GM19467 (cell line): ENCODE data around the gene MUC2.

Experiments used
- ATAC-seq: cut with Tn5 transposase; IDR thresholded peaks from one replicate; pipeline ENCODE4 v1.9.1; 2021; ENCODE audit warnings: mild to moderate bottlenecking, moderate library complexity; ENCODE audit not compliant: unreplicated experiment

Gene MUC2

DNA sequence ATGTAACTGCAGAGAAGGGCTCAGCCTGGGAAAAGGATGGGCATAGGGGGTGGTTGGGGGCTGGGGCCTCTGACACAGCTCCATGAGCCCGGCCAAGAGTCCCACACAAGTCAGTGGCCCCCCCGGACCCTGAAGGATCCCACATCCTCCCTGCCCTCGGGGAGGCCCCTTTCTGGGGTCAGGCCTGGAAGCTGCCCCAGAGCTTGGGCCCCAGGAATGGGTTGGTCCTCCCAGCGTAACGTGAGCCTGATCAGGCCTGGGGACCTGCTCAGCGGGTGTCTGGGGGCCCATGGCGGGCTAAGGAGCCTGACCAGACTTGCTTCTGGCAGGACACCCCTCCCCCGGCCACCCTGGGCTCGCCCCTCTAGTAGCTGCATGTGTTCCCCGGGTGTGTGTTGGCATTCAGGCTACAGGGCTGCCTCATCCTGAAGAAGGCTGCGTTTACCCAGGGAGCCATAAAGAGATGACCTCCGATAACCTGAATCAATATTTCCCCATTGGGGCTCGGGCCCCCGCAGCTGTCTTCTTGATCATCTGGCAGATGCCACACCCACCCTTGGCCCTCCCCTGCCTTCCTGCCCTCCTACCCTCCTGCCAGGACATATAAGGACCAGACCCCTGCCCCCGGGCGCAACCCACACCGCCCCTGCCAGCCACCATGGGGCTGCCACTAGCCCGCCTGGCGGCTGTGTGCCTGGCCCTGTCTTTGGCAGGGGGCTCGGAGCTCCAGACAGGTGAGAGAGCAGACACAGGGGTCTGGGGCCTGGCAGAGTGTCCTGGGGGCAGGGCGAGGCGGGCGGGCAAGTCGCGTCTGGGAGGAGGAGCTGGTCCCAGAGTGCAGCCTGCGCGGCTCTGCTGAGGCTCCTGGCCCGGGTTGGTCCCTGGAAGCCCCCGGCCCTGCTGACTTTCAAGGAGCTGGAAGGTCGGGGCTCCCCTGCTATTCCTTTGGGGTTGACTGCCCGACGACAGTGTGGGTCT lies at the start of gene MUC2:
TSS of gene MUC2 (plus strand) at position 631 of the 978 bp plus-strand sequence.
- ATAC-seq = no peak

DNA sequence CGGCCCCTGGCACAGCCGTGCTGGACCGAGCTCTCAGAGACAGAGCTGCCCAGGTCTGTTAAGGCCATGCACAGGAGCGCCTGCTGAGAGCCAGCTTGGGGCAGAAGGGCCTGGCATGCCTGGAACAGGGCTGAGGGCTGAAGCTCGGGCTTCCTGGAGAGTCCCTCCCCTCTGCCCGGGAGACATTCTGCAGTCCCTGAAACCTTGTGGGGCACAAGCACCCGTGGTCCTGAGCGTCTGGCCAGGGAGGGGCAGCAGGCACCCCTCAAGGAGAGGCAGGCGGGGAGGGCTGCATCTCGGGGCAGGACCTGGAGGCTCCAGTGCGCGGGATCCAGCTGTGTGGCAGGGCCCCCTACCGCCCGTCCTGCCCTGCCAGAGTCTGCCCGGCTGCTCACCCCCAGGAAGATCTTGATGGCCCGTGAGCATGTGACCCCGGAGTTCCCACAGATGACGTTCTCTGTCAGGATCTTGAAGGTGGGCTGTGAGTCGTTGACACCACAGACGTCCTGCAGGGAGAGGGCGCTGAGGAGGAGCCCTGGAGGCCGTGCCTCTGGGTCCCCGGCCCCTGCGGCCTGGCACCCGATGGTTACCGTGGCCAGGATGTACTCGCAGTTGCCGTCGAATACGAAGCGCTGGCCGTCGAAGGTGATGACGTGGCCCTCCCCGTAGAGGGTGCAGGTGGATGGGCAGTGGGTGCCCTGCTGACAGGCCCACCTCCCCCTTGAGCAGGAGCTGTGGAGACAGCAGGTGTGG lies 49.1 kb upstream of the MUC2 start:
- no peak for ATAC-seq

DNA sequence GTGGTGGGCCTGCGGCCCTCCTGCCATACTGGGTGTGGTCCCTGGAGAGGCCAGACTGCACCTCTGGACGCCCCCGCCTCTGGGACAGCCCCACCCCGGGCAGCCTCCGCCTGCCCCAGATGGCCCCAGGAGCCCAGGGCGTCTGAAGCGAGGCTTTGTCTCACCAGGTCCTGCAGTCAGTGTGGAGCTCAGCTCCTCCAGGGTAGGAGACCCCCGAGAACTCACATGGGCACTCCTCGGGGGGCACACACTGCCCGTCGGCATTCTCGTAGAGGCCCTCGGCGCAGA lies 48.6 kb upstream of the MUC2 start:
- ATAC-seq = no peak

DNA sequence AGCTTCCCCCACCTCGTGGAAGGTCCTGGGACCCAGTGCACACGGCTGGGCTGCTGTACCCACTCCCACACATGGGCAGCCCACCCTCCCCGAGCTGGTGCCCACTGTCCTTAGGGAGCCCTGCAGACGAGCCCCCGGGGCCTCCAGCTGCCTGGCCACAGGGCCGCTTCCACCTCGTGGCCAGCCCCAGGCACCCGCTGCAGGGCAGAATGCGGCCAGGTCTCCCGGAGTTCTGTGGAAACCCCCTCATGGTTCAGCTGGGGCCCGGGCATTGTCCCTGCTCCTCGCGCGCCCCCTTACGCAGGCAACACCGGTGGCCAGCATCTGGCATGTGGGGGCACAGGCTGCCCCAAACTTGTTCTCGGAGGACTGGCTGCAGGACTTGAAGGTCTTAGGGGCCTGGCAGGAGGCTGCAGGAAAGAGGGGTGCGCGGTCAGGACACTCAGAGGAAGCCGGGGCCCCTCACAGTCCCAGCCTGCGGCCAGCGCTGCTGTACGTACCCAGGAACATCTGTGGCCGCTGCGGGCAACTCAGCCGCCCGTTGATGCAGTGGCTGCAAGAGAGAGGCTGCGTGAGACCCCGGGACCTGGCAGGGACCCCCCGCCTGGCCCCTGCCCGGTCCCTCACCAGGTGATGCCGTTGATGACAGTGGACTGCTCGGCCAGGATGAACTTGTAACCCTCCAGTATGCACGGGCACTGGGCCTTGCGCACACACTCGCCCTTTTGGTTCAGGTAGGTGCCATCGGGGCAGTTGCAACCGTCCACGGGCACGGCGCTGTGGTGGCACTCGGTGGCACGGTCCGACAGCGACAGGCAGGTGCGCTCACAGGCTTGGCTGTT lies 47.8 kb upstream of the MUC2 start:
- no peak for ATAC-seq

DNA sequence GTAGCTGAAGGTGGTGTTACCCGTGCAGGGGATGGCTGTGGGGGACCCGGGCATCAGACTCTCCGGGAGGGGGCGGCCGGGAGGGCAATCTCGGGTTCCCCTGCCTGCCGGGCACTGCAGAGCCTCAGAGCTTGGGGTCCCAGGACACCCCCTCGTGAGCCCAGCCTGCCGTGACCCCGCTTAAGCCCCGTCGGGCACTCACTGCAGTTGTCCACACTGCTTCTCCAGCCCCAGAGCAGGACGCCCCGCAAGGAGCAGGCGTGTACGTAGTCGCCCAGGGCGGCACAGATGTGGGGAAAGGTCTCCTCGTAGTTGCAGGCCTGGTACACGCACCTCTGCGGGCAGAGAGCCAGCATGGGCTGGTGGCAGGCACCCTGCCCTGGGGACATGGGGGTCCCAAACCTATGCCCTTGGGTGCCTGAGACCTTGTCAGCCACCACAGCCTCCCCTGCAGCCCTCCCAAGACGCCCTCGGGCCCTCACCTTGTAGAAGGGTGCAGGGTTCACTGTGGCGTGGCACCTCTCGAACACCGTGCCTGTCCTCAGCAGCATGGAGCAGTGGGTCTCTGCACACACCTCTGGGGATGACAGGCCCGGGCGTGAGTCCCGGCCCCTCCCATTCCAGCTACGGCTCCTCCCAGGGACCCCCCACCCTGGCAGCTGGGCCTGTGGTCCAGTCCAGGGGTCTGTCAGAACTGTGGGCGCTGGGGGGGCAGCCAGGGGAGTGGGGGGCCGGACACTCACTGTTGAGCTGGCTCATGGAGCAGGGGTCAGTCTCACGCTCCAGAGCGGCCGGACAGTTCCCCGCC lies 47.0 kb upstream of the MUC2 start:
- ATAC-seq = no peak

DNA sequence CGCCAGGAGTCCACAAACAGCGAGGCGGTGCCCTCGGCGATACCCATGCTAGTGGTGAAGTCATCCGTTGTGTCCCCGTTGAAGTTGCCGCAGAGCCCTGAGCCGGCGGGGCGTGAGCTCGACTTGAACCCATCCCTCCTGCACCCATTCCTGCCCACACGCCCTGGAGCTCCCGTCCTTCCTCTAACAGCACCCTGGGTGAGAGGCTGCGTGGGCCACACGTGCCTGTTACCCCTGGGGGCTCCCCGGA lies 46.5 kb upstream of the MUC2 start:
- no peak for ATAC-seq

DNA sequence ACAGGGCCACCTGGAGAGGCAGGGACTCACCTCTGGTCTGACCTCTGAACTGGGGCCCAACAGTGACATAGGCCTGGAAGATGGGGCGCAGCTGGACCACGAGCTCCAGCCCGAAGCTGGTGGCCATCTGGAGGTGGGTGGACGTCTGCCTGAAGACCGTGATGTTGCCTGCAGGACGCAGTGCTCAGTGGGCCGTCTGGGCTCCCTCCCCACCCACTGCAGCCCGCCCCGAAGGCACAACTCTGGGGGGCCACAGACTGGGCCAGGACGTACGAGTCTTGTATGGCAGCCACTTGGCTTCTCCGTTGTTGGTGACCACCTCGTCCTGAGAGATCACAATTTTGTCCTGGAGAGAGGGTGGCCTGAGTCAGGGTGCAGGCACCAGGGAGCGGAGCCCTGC lies 46.1 kb upstream of the MUC2 start:
- ATAC-seq = no peak

DNA sequence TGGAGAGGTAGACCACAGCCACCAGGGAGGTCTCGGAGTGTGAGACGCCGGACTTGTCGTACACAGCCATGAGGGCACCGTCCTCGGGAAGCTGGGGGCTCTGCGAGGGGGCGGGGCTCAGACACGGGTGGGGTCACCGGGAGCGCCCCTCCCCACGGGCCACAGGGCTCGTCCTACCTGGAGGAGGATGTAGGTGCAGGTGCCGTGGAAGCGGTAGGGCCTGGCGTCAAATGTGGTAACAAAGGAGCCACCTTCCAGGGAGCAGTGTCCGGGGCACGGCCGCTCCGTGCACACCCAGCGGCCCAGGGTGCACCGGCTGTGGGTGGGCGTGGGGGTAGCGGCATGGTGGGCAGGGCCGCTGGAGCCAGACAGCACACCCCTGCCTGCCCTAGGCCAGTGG lies 45.6 kb upstream of the MUC2 start:
- ATAC-seq = no peak

DNA sequence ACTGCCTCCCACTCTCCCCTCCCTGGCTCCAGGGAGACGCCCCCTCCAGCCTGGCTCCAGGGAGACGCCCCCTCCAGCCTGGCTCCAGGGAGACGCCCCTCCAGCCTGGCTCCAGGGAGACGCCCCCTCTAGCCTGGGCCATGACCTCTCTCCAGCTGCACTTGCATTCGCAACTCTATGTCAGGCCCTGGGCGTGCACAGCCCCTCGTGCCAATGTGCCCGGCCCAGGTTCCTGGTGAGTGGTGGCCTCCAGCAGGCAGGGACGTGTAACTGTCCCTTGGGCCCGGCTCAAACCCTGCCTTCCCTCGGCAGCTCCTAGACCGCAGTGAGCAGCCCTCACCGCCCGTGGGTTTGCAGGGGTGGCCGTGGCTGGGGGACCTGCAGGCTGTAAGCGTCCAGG lies 45.0 kb upstream of the MUC2 start:
- no peak for ATAC-seq

DNA sequence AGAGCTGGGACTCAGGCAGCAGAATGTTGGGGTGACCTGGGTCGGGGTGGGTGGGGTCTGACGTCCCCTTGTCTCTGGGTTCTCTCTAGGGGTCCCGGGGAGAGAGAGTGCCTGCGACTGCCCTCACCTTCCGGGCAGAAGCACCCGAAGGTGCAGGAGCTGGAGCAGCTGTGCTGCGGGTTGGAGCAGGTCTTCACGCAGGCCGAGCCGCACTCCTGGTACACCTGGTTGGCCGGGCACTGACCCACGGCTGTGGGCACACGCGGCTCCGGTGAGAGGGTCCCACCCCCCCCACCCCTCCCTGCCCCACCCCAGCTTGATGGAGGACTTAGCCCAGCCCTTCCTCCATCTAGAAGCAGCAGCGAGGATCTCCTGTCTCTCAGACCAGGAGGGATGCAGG lies 44.6 kb upstream of the MUC2 start:
- ATAC-seq = no peak

DNA sequence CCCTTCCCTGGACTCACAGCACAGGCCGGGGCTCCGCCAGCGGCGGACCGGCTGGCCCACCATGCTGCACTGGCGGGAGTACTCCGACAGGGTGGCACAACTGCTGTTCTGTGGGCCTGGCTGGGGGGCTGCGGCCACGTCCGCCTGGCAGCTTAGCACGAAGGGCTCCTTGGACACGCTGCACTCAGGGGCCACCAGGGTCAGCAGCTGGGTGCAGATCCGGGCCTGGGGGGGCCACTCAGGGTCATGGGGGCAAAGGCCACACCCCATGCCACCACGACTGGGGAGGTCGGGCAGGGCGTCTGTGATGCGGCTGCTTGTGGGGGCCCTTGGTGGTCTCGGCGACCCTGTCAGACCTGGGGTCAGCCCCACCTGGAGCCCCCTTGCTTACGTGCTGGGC lies 44.1 kb upstream of the MUC2 start:
- ATAC-seq = no peak

DNA sequence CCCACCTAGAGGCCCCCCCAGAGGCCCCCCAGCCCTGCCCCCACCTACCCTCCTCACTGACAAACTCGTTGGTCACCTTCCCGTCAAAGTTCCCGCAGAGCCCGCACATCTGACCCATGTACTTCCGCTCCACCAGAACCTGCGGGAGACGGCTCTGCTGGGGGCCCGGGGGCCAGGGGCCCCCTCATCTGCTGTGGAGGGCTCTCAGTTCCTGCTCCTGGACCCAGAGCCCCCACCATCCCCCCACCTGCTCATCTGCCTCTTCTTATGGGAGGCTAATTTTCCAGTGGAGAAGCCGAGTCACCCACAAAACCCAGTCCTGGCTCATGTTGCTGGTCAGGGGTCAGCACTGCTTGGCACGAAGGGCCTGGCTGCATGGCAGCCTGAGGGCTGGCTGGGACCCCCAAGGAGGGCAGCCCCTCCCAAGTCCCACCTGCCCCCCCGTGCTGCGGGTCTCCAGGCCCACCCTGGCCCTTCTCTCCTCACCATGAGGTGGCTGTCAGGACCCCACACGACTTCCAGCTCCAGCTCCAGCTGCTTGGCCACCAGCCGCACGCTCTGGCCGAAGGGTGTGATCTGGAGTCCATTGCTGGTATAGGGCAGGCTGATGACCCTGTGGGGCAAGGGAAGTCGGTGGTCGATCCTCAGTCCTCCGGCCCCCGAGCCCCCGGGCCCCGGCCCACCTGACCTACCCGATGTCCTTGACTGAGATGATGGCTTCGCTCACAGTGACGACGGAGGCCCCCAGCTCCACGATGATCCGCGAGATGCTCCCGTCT lies 43.4 kb upstream of the MUC2 start:
- no peak for ATAC-seq

DNA sequence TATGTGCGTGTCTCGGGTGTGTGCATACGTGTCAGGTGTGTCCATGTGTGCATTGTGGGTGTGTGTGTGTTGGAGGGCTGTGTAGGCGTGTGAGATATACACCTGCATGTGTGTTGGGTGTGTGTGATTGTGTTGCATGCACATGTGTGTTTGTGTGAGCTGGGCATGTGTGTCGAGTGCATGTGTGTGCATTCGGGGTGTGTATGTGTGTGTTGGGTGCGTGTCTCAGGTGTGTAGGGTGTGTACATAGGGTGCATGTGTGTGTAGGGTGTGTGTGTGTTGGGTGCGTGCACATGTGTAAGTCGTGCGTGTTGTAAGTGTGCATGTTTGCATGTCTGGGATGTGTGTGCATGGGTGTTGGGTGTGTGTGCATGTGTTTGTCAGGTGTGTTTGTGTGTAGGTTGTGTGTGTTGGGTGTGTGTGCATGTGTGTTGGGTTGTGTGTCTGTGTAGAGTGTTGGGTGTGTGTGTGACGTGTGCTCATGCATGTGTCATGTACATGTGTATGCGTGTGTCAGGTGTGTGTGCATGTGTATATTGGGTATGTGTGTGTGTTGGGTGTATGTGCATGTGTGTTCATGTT lies 42.3 kb upstream of the MUC2 start:
- ATAC-seq = no peak

DNA sequence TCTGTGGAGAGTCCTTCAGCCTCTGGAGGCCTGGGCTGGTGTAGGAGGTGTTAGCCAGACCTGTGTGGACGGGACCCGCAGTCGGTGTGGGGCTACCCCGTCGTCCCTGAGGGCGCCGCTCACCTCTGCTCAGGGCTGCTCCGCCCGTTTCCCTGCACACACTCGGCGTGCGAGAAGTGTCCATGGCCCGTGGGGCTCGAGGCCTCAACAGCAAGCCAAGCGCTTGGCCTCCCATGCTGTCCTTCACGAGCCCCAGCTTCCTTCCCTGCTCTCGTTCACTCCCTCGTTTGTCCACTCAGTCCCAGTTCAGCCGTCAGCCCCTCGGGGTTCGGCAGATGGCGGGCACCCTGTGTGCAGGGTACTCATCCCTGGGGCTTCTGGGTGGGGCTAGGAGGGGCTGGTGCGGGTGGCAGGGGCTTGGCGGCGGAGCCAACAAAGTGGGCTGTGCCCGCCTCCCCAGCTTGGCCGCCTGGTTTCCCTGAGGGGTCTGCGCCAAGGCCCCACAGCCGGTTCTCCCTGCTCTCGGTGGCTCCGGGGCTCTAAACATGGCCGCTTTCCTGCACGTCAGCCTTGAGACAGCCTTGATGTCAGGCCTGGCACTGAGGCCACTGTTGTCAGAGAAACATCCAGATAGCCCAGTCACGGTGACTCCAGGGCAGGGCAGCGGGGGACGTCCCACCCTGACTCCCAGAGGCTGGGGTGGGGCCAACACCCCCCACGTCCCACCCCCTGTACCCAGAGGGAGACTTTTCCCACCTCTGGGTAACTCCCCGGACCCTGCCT lies 41.5 kb upstream of the MUC2 start:
- no peak for ATAC-seq

DNA sequence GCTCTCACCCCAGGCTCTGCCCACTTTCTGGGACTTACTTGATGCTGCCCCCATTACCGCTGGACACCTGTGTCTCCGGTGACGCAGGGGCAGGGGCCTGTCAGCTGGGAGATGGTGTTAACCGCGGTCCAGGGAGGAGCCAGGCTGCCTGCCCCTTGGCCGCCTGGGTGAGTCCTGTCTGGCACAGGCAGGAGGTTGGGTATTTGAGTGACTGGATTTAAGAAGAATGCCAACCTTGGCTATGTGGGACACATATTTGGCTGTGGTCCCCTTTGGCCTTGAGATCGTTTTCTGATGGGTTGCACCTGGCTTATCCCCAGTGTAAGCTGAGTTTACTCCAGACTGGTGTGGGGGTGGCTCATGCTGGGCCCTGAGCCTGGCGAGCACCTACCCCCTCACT lies 40.7 kb upstream of the MUC2 start:
- no peak for ATAC-seq

DNA sequence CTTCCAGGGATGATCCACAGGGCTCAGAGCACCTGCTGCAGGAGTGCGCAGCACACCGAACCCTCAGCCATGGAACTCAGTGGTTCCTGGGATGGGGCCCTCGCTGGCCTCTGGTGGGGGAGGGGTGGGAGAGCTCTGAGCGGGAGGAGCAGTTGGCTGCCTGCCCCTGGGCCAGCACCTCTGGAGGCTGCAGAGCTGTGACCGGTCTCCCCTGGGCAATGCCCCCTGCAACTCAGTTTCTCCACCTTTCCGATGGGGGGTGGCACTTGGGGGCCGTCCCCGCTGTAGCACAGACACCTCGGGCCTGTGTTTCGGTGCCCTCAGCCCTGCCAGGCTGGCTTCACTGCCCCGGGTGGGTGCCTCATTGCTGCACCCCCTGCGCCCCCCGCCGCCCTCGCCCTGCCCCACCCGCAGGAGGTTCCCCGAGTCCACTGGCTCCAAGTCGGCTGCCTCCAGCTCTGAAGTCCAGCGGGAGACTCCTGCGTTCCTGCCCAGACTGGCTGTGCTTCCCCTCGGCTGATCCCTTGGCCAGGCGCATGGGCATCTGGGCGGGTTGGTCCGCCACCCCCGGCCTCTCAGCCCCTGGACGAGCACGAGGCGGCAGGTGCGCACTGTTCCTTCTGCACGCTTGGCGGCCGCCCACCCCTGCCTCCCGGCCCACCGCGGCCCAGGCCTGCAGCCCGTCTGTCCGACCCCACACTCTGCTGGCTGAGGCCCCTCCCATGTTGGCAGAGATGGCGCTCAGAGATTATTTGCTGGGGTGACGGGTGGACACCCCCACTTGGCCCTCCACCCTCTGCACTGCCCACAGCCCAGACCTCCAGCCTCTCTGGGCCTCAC lies 40.0 kb upstream of the MUC2 start:
- no peak for ATAC-seq

DNA sequence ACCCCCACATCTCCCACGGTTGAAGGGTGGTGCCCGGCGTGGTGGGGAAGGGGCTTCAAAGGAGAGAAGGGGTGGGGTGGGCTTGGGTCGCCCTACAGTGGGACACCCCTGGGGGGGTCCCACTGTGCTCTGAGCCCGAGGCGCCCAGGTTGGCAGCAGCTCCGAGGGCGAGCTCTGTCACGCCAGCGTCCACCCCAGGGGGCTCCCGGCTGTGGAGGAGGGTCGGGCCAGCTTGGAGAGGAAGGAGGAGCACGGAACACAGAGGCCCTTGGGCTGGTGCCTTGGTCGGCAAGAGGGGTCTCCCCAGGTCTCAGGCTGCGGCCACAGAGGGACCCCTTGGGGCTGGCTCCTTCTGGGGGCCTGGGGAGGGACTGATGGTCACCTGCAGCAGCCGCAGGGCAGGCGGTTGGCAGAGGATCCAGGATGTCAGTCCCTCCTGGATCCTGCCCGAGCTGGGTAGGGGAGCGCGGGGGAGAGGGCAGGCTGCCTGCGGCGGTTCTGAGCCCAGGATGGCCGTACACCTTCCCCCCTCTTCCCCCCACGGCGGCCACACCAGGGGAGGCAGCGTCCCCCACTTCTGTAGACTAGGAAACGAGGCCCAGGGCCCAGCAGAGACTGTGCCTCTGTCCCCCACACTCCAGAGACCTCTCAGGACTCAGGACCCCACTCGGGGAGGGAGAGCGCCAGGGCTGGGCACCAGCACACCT lies 38.9 kb upstream of the MUC2 start:
- no peak for ATAC-seq
